Measurements from ENCODE around the gene GRAMD1B. TPM values are rescaled to one million over a fixed set of nuclear protein-coding genes. Genes with fewer than 3 reads are reported as not detected.

The GRAMD1B gene
- total and polyA plus RNA-seq, 2 donors (not counting 1 experiment from before 2014, with no cell fraction given) = 0.58 to 11.6 TPM

DNA sequence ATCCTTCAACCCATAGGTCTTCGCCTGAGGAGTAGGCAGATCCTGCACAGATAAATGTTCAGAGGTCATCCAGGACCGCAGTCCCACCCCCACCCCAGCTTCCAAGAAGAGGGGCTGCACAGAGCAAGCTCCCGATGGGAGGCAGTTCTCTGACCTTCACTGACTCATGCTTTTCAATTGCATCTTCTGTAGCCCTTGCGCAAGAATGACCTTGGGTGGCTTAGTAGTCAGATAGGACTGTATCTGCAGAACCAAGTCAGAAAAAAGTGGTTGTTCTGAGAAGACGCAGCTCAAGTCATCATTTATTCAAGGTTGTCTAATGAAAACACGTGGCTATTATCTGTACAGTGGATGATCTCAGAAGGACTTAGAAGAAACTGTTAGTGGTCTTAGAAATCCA, 16.4 kb upstream of the GRAMD1B start:
- POLR2A ChIA-PET = no interaction called here
- no peak for TF ChIP-seq EZH2 (IDR thresholded peaks at IDR 0.05; ENCODE audit: borderline replicate concordance, insufficient read depth, low read depth, low read length, poor library complexity, severe bottlenecking)
- TF ChIP-seq, protein P1, sequence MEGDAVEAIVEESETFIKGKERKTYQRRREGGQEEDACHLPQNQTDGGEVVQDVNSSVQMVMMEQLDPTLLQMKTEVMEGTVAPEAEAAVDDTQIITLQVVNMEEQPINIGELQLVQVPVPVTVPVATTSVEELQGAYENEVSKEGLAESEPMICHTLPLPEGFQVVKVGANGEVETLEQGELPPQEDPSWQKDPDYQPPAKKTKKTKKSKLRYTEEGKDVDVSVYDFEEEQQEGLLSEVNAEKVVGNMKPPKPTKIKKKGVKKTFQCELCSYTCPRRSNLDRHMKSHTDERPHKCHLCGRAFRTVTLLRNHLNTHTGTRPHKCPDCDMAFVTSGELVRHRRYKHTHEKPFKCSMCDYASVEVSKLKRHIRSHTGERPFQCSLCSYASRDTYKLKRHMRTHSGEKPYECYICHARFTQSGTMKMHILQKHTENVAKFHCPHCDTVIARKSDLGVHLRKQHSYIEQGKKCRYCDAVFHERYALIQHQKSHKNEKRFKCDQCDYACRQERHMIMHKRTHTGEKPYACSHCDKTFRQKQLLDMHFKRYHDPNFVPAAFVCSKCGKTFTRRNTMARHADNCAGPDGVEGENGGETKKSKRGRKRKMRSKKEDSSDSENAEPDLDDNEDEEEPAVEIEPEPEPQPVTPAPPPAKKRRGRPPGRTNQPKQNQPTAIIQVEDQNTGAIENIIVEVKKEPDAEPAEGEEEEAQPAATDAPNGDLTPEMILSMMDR (IDR thresholded peaks at IDR 0.05) = no peak
- Mint-ChIP-seq H3K4me1 (peaks cover 12% of the 10 kb centered on the region), H3K27ac (no peak overlapping the region), H3K27me3 (peaks cover 5% of the 10 kb centered on the region), H3K9me3 (ENCODE audit: insufficient read depth) (no peaks in the 10 kb centered on the region), H3K4me3 (no peak overlapping the region)
- no peak overlapping the region for H2AFZ ChIP-seq (ENCODE audit: insufficient read depth, low read depth, low read length, poor library complexity, severe bottlenecking)
- H3K27me3 ChIP-seq (replicated peaks in 1 of 4; ENCODE audit: control extremely low read depth in 1 of 4, control insufficient read depth in 3 of 4, insufficient read depth in 4 of 4, low read length in 3 of 4) = no peaks in the 10 kb centered on the region
- 92% methylated on average over 3 of the region's 6 CpGs for WGBS (ENCODE audit: insufficient coverage)
- intact Hi-C loops (cut with micrococcal nuclease) = no loop called here
- H4K20me1 ChIP-seq (ENCODE audit: control insufficient read depth, insufficient read depth, low read length, poor library complexity, severe bottlenecking) = no peaks in the 10 kb centered on the region
- H3K9me3 ChIP-seq (ENCODE audit: control extremely low read depth in 1 of 3, control insufficient read depth in 2 of 3, insufficient read depth in 1 of 3, low read length in 2 of 3) = no peaks in the 10 kb centered on the region
- H3K27ac ChIP-seq (ENCODE audit: low read length in 2 of 2) = no peak overlapping the region
- no peak overlapping the region for H3K4me3 ChIP-seq (ENCODE audit: control extremely low read depth in 1 of 5, extremely low read depth in 1 of 5, insufficient read depth in 1 of 5, low read depth in 2 of 5, low read length in 4 of 5)
- H3K36me3 ChIP-seq (replicated peaks in 1 of 2; ENCODE audit: control extremely low read depth in 1 of 2, control insufficient read depth in 1 of 2, extremely low read depth in 1 of 2, insufficient read depth in 2 of 2, low read length in 1 of 2) = no peaks in the 10 kb centered on the region
- no peak overlapping the region for H3K4me2 ChIP-seq (replicated peaks; ENCODE audit: low read depth, low read length, poor library complexity, severe bottlenecking)
- CTCF ChIA-PET = interaction anchor here (1.1 to 1.3 kb wide), 2 partner anchors 14 to 65 kb away, joined by 3 read pairs; no protein-coding TSS in a partner anchor
- H3K79me2 ChIP-seq (ENCODE audit: control insufficient read depth, insufficient read depth, low read length) = no peaks in the 10 kb centered on the region
- H3K4me1 ChIP-seq (ENCODE audit: control insufficient read depth in 2 of 2, insufficient read depth in 2 of 2, low read length in 2 of 2) = no peaks in the 10 kb centered on the region
- H3K9ac ChIP-seq (ENCODE audit: low read length) = no peak overlapping the region
- DNase-seq (no peak), ATAC-seq (ENCODE audit: low read depth) (no peak)

DNA sequence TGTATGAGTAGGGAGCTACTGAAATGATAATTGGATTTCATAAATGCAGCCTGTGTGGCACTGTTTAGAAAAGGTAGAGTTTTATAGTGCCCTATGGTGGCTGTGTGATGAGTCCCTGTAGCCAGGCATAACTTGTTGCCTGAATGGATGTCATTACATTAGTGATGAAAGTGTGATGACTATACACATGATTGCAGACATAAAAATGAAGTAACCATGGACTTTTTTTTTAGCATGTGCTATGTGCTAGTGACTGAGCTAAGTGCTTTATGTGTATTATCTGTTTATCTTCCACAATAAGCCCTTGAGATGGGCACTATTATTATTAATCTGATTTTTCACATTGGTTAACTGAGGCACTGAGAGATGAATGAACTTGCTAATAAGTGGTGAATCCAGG, 13.5 kb upstream of the GRAMD1B start:
- no peaks in the 10 kb centered on the region for H3K79me2 ChIP-seq (ENCODE audit: control insufficient read depth, insufficient read depth, low read length)
- H2AFZ ChIP-seq (ENCODE audit: insufficient read depth, low read depth, low read length, poor library complexity, severe bottlenecking) = no peak overlapping the region
- no peaks in the 10 kb centered on the region for H3K36me3 ChIP-seq (replicated peaks in 1 of 2; ENCODE audit: control extremely low read depth in 1 of 2, control insufficient read depth in 1 of 2, extremely low read depth in 1 of 2, insufficient read depth in 2 of 2, low read length in 1 of 2)
- H3K27me3 ChIP-seq (replicated peaks in 1 of 4; ENCODE audit: control extremely low read depth in 1 of 4, control insufficient read depth in 3 of 4, insufficient read depth in 4 of 4, low read length in 3 of 4) = no peaks in the 10 kb centered on the region
- Mint-ChIP-seq H3K27ac (no peak overlapping the region), H3K4me3 (no peak overlapping the region), H3K9me3 (ENCODE audit: insufficient read depth) (no peaks in the 10 kb centered on the region), H3K4me1 (no peaks in the 10 kb centered on the region), H3K27me3 (peaks cover 5% of the 10 kb centered on the region)
- no peaks in the 10 kb centered on the region for H4K20me1 ChIP-seq (ENCODE audit: control insufficient read depth, insufficient read depth, low read length, poor library complexity, severe bottlenecking)
- H3K4me2 ChIP-seq (replicated peaks; ENCODE audit: low read depth, low read length, poor library complexity, severe bottlenecking) = no peak overlapping the region
- TF ChIP-seq, protein P1 (IDR thresholded peaks at IDR 0.05) = no peak
- no peak for TF ChIP-seq EZH2 (IDR thresholded peaks at IDR 0.05; ENCODE audit: borderline replicate concordance, insufficient read depth, low read depth, low read length, poor library complexity, severe bottlenecking)
- CTCF ChIA-PET = interaction anchor here (1.5 to 3.5 kb wide), 2 partner anchors 9 to 21 kb away, joined by 3 to 22 read pairs; no protein-coding TSS in a partner anchor
- DNase-seq (no peak), ATAC-seq (ENCODE audit: low read depth) (no peak)
- intact Hi-C loops (cut with micrococcal nuclease) = no loop called here
- no peak overlapping the region for H3K9ac ChIP-seq (ENCODE audit: low read length)
- H3K4me1 ChIP-seq (ENCODE audit: control insufficient read depth in 2 of 2, insufficient read depth in 2 of 2, low read length in 2 of 2) = no peaks in the 10 kb centered on the region
- POLR2A ChIA-PET = no interaction called here
- H3K27ac ChIP-seq (ENCODE audit: low read length in 2 of 2) = no peak overlapping the region
- no peaks in the 10 kb centered on the region for H3K9me3 ChIP-seq (ENCODE audit: control extremely low read depth in 1 of 3, control insufficient read depth in 2 of 3, insufficient read depth in 1 of 3, low read length in 2 of 3)
- no peak overlapping the region for H3K4me3 ChIP-seq (ENCODE audit: control extremely low read depth in 1 of 5, extremely low read depth in 1 of 5, insufficient read depth in 1 of 5, low read depth in 2 of 5, low read length in 4 of 5)
